Measurements from ENCODE around the gene ANKRD33B. TPM values are rescaled to one million over a fixed set of nuclear protein-coding genes. Genes with fewer than 3 reads are reported as not detected.

The ANKRD33B gene
- total and polyA plus RNA-seq, 2 of the 13 experiments (the other 11 are each of a cell fraction or from before 2014, with no cell fraction given) = 0.02 TPM; not detected in 1

- Histone ChIP-seq H2AFZ (ENCODE audit: low read length) (no peak overlapping the region), H3K4me3 (replicated peaks in 1 of 3; ENCODE audit: insufficient read depth in 1 of 3, low read depth in 2 of 3, low read length in 3 of 3) (no peak overlapping the region), H3K4me1 (ENCODE audit: insufficient read depth, low read length) (no peaks in the 10 kb centered on the region), H3K36me3 (replicated peaks in 1 of 2; ENCODE audit: control insufficient read depth in 1 of 2, insufficient read depth in 2 of 2, low read length in 2 of 2) (no peaks in the 10 kb centered on the region), H3K9ac (ENCODE audit: insufficient read depth, low read depth, low read length) (no peak overlapping the region), H3K79me2 (ENCODE audit: insufficient read depth, low read length) (no peaks in the 10 kb centered on the region), H4K20me1 (ENCODE audit: insufficient read depth, low read length) (no peaks in the 10 kb centered on the region), H3K27me3 (ENCODE audit: control insufficient read depth in 1 of 2, insufficient read depth in 2 of 2, low read length in 2 of 2) (peaks cover 0 to 3% of the 10 kb centered on the region in 2 experiments; a peak in 1 of 5 replicates), H3K9me3 (ENCODE audit: low read length) (no peaks in the 10 kb centered on the region), H3K27ac (ENCODE audit: extremely low read length, insufficient read depth, low read length) (no peak overlapping the region), H3K4me2 (ENCODE audit: low read depth, low read length) (no peak overlapping the region)
- no peak for ATAC-seq
- WGBS (ENCODE audit: low lambda C conversion rate) = 14% methylated on average over 6 of the region's 9 CpGs
- no peak for DNase-seq (ENCODE audit: low spot score)
- FAIRE-seq = no peak
- intact Hi-C loops (cut with micrococcal nuclease; ENCODE audit: unreplicated experiment) = no loop called here
- ChIA-PET CTCF (ENCODE audit: low intra/inter-chr PET ratio, low total read pairs) (no interaction called here), POLR2A (no interaction called here)
- TF ChIP-seq, protein P1, sequence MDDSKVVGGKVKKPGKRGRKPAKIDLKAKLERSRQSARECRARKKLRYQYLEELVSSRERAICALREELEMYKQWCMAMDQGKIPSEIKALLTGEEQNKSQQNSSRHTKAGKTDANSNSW (CRISPR knock-in tag; IDR thresholded peaks at IDR 0.05; ENCODE audit: borderline replicate concordance) = no peak
- TF ChIP-seq ZNF883 (CRISPR knock-in tag; IDR thresholded peaks at IDR 0.05; ENCODE audit: not compliant biosample characterization) (no peak), SRSF1 (optimal IDR thresholded peaks at IDR 0.05; ENCODE audit: low read depth, low read length) (no peak), ZNF101 (CRISPR knock-in tag; IDR thresholded peaks at IDR 0.05; ENCODE audit: borderline replicate concordance, low read depth) (no peak), FOXO1 (CRISPR knock-in tag; IDR thresholded peaks at IDR 0.05) (no peak), ZFP90 (CRISPR knock-in tag; IDR thresholded peaks at IDR 0.05; ENCODE audit: borderline replicate concordance) (no peak), ELF3 (CRISPR knock-in tag; IDR thresholded peaks at IDR 0.05) (no peak), NFATC3 (CRISPR knock-in tag; IDR thresholded peaks at IDR 0.05) (no peak), IKZF1 (IDR thresholded peaks at IDR 0.05) (no peak), ZNF619 (CRISPR knock-in tag; IDR thresholded peaks at IDR 0.05) (no peak), GZF1 (CRISPR knock-in tag; IDR thresholded peaks at IDR 0.05) (no peak), NKX3-1 (CRISPR knock-in tag; IDR thresholded peaks at IDR 0.05) (no peak), TEAD3 (CRISPR knock-in tag; optimal IDR thresholded peaks at IDR 0.05; ENCODE audit: borderline replicate concordance) (no peak), ATF3 (CRISPR knock-in tag; IDR thresholded peaks at IDR 0.05) (no peak), ZNF83 (CRISPR knock-in tag; IDR thresholded peaks at IDR 0.05; ENCODE audit: borderline replicate concordance) (no peak), CREB1 (IDR thresholded peaks at IDR 0.05) (no peak), CREB1 (CRISPR knock-in tag; IDR thresholded peaks at IDR 0.05) (no peak), ZNF674 (CRISPR knock-in tag; IDR thresholded peaks at IDR 0.05; ENCODE audit: low read depth) (no peak)
- TF ChIP-seq, protein P2, sequence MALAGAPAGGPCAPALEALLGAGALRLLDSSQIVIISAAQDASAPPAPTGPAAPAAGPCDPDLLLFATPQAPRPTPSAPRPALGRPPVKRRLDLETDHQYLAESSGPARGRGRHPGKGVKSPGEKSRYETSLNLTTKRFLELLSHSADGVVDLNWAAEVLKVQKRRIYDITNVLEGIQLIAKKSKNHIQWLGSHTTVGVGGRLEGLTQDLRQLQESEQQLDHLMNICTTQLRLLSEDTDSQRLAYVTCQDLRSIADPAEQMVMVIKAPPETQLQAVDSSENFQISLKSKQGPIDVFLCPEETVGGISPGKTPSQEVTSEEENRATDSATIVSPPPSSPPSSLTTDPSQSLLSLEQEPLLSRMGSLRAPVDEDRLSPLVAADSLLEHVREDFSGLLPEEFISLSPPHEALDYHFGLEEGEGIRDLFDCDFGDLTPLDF (CRISPR knock-in tag; IDR thresholded peaks at IDR 0.05) = no peak
- in situ Hi-C loops (cut with HindIII; ENCODE audit: extremely low pct_ligation_motif_present, low pct_unique_long_range_greater_than_20kb) = no loop called here
- no TSS peak for BruUV-seq (replicated peaks)
Measured at GRCh38 chr5:10580531-10581423, 16.9 kb downstream of the ANKRD33B start.
